ENCODE results near the gene XK. TPM values are rescaled to one million over a fixed set of nuclear protein-coding genes. Genes with fewer than 3 reads are reported as not detected.

The XK gene
- total and polyA plus RNA-seq, 9 of the 15 experiments (the other 6 are each of a cell fraction or from before 2014, with no cell fraction given) = 4.0 to 21.6 (median 11.6) TPM

DNA sequence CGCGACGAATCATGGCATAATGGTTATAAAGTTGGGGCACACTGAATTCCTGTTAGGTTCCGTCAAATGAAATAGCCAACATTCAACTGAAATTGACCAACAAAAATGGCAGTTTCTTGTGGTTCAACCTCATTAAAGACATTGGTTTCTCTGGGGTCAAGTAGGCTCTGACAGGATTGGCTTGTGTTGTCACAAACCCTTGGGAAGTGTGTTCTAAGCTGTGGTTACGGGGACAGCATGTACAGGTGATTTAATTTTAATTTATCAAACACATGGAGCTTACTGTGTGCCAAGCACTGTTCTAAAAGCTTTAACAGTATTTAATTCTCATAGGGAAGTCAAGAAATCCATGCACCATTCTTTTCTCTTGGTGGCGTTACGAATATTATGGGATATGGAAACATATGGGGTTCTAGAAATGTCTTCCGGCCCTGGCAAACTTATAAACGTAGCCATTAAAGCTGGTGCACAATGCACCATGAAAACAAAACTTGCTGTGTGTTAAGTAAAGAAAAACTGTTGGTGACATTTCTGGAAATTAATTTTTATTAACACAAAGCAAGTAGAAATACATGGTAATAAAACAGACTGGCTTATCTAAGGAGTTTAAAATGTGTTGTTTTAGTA lies 891 bp downstream of the XK start:
- TSS peak; percentile 58 for BruUV-seq (replicated peaks)
- H3K79me2 ChIP-seq (ENCODE audit: control insufficient read depth, insufficient read depth, low read length) = peaks cover 52% of the 10 kb centered on the region
- peak overlapping the region; percentile 86 for H3K4me2 ChIP-seq (ENCODE audit: insufficient read depth, low read length)
- H3K4me1 ChIP-seq (replicated peaks in 1 of 2; ENCODE audit: control insufficient read depth in 2 of 2, insufficient read depth in 2 of 2, low read length in 2 of 2) = peaks cover 10 to 27% of the 10 kb centered on the region in 2 experiments; a peak in 4 of 5 replicates
- ChIA-PET CTCF (ENCODE audit: low intra/inter-chr PET ratio) (no interaction called here), POLR2A (interaction anchor here (1.1 to 1.7 kb wide), 5 partner anchors 15 to 72 kb away, joined by 3 to 6 read pairs (median 3); no protein-coding TSS in a partner anchor)
- TF ChIP-seq ZNF551 (CRISPR knock-in tag; IDR thresholded peaks at IDR 0.05) = no peak
- TF ChIP-seq, protein P1, sequence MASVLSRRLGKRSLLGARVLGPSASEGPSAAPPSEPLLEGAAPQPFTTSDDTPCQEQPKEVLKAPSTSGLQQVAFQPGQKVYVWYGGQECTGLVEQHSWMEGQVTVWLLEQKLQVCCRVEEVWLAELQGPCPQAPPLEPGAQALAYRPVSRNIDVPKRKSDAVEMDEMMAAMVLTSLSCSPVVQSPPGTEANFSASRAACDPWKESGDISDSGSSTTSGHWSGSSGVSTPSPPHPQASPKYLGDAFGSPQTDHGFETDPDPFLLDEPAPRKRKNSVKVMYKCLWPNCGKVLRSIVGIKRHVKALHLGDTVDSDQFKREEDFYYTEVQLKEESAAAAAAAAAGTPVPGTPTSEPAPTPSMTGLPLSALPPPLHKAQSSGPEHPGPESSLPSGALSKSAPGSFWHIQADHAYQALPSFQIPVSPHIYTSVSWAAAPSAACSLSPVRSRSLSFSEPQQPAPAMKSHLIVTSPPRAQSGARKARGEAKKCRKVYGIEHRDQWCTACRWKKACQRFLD (CRISPR knock-in tag; IDR thresholded peaks at IDR 0.05) = no peak
- no peak for TF ChIP-seq MED1 (CRISPR knock-in tag; IDR thresholded peaks at IDR 0.05; ENCODE audit: borderline replicate concordance)
- TF ChIP-seq TOE1 (IDR thresholded peaks at IDR 0.05; ENCODE audit: borderline replicate concordance) = no peak
- TF ChIP-seq TOE1 (CRISPR knock-in tag; IDR thresholded peaks at IDR 0.05; ENCODE audit: borderline replicate concordance, low read depth) = no peak
- TF ChIP-seq, protein P2, sequence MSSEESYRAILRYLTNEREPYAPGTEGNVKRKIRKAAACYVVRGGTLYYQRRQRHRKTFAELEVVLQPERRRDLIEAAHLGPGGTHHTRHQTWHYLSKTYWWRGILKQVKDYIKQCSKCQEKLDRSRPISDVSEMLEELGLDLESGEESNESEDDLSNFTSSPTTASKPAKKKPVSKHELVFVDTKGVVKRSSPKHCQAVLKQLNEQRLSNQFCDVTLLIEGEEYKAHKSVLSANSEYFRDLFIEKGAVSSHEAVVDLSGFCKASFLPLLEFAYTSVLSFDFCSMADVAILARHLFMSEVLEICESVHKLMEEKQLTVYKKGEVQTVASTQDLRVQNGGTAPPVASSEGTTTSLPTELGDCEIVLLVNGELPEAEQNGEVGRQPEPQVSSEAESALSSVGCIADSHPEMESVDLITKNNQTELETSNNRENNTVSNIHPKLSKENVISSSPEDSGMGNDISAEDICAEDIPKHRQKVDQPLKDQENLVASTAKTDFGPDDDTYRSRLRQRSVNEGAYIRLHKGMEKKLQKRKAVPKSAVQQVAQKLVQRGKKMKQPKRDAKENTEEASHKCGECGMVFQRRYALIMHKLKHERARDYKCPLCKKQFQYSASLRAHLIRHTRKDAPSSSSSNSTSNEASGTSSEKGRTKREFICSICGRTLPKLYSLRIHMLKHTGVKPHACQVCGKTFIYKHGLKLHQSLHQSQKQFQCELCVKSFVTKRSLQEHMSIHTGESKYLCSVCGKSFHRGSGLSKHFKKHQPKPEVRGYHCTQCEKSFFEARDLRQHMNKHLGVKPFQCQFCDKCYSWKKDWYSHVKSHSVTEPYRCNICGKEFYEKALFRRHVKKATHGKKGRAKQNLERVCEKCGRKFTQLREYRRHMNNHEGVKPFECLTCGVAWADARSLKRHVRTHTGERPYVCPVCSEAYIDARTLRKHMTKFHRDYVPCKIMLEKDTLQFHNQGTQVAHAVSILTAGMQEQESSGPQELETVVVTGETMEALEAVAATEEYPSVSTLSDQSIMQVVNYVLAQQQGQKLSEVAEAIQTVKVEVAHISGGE (CRISPR knock-in tag; IDR thresholded peaks at IDR 0.05) = peak in 1 of 3 experiments; percentile 32; a peak in 1 of 6 replicates
- no peak for TF ChIP-seq CSDE1 (IDR thresholded peaks at IDR 0.05)
- TF ChIP-seq NR2C2 (CRISPR knock-in tag; IDR thresholded peaks at IDR 0.05) = no peak
- TF ChIP-seq NR2C2 (tag; IDR thresholded peaks at IDR 0.05) = peak; percentile 9; the same call in 1 of the 2 replicates
- no peaks in the 10 kb centered on the region for H3K9me3 ChIP-seq (replicated peaks; ENCODE audit: control insufficient read depth, insufficient read depth, low read depth, low read length)
- no peaks in the 10 kb centered on the region for H4K20me1 ChIP-seq (replicated peaks; ENCODE audit: control insufficient read depth, insufficient read depth, low read length)
- peak overlapping the region; percentile 80 to 94 for H3K9ac ChIP-seq (ENCODE audit: insufficient read depth in 1 of 2, low read depth in 2 of 2, low read length in 2 of 2)
- 8% methylated on average over 9 of the region's 9 CpGs for WGBS (ENCODE audit: insufficient coverage, low coverage, missing lambda C conversion rate)
- no peaks in the 10 kb centered on the region for H3K9me1 ChIP-seq (ENCODE audit: control insufficient read depth, insufficient read depth, low read length)
- peak overlapping the region; percentile 81 for H2AFZ ChIP-seq (ENCODE audit: low read depth, low read length)
- peak overlapping the region; percentile 90 for H3K27ac ChIP-seq (ENCODE audit: extremely low read depth, low read depth, low read length)
- intact Hi-C loops (cut with micrococcal nuclease) (loop anchor here (5.0 kb wide), 1 partner anchor 114 kb away; the partner anchor contains the start of gene LANCL3), in situ Hi-C loops (cut with MboI) (no loop called here)
- ATAC-seq = no peak; the same call in 2 of the 3 replicates
- H3K4me3 ChIP-seq = peak overlapping the region; percentile 54
- DNase-seq (ENCODE audit: extremely low read depth in 1 of 4, low spot score in 3 of 4) = peak in 1 of 4 experiments; percentile 18
- H3K27me3 ChIP-seq (ENCODE audit: control insufficient read depth in 2 of 2, insufficient read depth in 2 of 2, low read length in 2 of 2) = no peaks in the 10 kb centered on the region
- peak; percentile 29 for FAIRE-seq
- H3K36me3 ChIP-seq (ENCODE audit: control insufficient read depth, insufficient read depth, low read length) = no peaks in the 10 kb centered on the region; the same call in 2 of the 3 replicates

Data from K562 (cell line).